Loucy (cell line): ENCODE measurements around the gene SF3B2.

Experiments used
- H2AFZ ChIP-seq: fragments of 200-600 bp; sonication (generic); 2 replicates; pipeline ENCODE4 v1.6.0; 2016; ENCODE audit warnings: antibody characterized with exemption, mild to moderate bottlenecking, low read length, moderate library complexity
- H3F3A ChIP-seq: fragments of 200-600 bp; 2 replicates; pipeline ENCODE4 v1.6.0; 2016; ENCODE audit warnings: antibody characterized with exemption, low read depth, mild to moderate bottlenecking
- H3K27me3 ChIP-seq: fragments of 200-600 bp; sonication (generic); 2 replicates; pipeline ENCODE4 v1.6.1; 2014; ENCODE audit warnings: low read length, mild to moderate bottlenecking; ENCODE audit not compliant: insufficient read depth, poor library complexity, severe bottlenecking
- H3K36me3 ChIP-seq: fragments of 200-600 bp; sonication (generic); 2 replicates; pipeline ENCODE4 v1.6.1; 2016; ENCODE audit warnings: low read length; ENCODE audit not compliant: insufficient read depth
- H3K4me1 ChIP-seq: fragments of 200-600 bp; sonication (generic); 2 replicates; pipeline ENCODE4 v1.5.1; 2014; ENCODE audit warnings: low read length, mild to moderate bottlenecking; ENCODE audit not compliant: insufficient read depth, poor library complexity, severe bottlenecking
- H3K4me2 ChIP-seq: fragments of 200-600 bp; sonication (generic); 2 replicates; pipeline ENCODE4 v1.6.0; 2014; ENCODE audit warnings: antibody characterized with exemption, low read length, low read depth, mild to moderate bottlenecking; ENCODE audit not compliant: poor library complexity, severe bottlenecking
- H3K4me3 ChIP-seq: fragments of 200-600 bp; sonication (generic); 2 replicates; pipeline ENCODE4 v1.5.1; 2014; ENCODE audit warnings: low read length, mild to moderate bottlenecking, mixed read lengths; ENCODE audit not compliant: poor library complexity, severe bottlenecking
- H3K79me2 ChIP-seq: fragments of 200-600 bp; sonication (generic); 2 replicates; pipeline ENCODE4 v1.6.1; 2014; ENCODE audit warnings: low read length; ENCODE audit not compliant: insufficient read depth
- H3K9ac ChIP-seq: fragments of 200-600 bp; sonication (generic); 2 replicates; pipeline ENCODE4 v1.6.0; 2014; ENCODE audit warnings: mild to moderate bottlenecking, low read depth, low read length, moderate library complexity; ENCODE audit not compliant: poor library complexity, severe bottlenecking
- H3K9me2 ChIP-seq: fragments of 200-600 bp; sonication (generic); replicated peaks from 2 replicates; pipeline ENCODE4 v1.6.1; 2016; ENCODE audit warnings: low read depth, low read length, mixed read lengths
- H3K9me3 ChIP-seq: fragments of 200-600 bp; sonication (generic); 2 replicates; pipeline ENCODE4 v1.6.1; 2014; ENCODE audit warnings: mild to moderate bottlenecking, antibody characterized with exemption, low read length, low read depth; ENCODE audit not compliant: insufficient read depth
- H4K20me1 ChIP-seq: fragments of 200-600 bp; sonication (generic); 2 replicates; pipeline ENCODE4 v1.6.0; 2014; ENCODE audit warnings: antibody characterized with exemption, low read length, mild to moderate bottlenecking; ENCODE audit not compliant: insufficient read depth, poor library complexity, severe bottlenecking
- EZH2phosphoT487 ChIP-seq: fragments of 200-600 bp; IDR thresholded peaks from 2 replicates; pipeline ENCODE4 v1.6.1; 2018; ENCODE audit warnings: antibody characterized with exemption, mild to moderate bottlenecking, moderate library complexity, borderline replicate concordance
- TF ChIP-seq, protein P1 (sequence below): fragments of 200-600 bp; sonication (generic); conservative IDR thresholded peaks from 2 replicates; pipeline ENCODE4 v1.5.1; 2014; ENCODE audit warnings: mild to moderate bottlenecking, antibody characterized with exemption, low read length

SF3B2 gene

DNA sequence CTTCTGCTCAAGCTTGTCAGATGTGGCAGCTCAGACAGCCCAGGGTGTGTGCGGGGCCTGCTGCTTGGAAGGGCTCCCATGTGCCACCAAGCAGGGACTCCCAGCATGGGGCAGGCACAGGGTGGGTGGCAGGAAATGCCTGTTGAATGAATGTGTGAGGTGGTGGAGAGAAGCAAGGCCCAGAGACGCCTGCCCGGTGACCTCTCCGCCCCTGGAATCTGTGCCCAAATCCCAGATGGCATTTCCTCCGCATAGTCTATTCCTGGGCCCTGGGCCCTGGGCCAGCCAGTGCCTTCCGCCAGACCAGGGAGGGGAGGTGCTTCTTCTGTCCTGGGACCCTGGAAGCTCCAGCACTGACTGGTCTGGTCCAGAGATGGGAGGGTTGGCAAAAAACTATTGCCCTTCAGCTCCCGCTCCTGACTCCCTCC lies 36.7 kb upstream of the SF3B2 start:
- no peaks in the 10 kb centered on the region for H3K79me2 ChIP-seq
- no peak overlapping the region for H3K4me3 ChIP-seq
- H3K4me2 ChIP-seq: no peak overlapping the region
- H4K20me1 ChIP-seq: no peaks in the 10 kb centered on the region
- no peaks in the 10 kb centered on the region for H3F3A ChIP-seq
- H3K4me1 ChIP-seq: peaks cover 5% of the 10 kb centered on the region
- no peak overlapping the region for H3K9ac ChIP-seq
- TF ChIP-seq EZH2phosphoT487: no peak
- TF ChIP-seq, protein P1, sequence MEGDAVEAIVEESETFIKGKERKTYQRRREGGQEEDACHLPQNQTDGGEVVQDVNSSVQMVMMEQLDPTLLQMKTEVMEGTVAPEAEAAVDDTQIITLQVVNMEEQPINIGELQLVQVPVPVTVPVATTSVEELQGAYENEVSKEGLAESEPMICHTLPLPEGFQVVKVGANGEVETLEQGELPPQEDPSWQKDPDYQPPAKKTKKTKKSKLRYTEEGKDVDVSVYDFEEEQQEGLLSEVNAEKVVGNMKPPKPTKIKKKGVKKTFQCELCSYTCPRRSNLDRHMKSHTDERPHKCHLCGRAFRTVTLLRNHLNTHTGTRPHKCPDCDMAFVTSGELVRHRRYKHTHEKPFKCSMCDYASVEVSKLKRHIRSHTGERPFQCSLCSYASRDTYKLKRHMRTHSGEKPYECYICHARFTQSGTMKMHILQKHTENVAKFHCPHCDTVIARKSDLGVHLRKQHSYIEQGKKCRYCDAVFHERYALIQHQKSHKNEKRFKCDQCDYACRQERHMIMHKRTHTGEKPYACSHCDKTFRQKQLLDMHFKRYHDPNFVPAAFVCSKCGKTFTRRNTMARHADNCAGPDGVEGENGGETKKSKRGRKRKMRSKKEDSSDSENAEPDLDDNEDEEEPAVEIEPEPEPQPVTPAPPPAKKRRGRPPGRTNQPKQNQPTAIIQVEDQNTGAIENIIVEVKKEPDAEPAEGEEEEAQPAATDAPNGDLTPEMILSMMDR: no peak
- H3K9me2 ChIP-seq: no peaks in the 10 kb centered on the region
- H3K9me3 ChIP-seq: no peaks in the 10 kb centered on the region
- no peaks in the 10 kb centered on the region for H3K36me3 ChIP-seq
- no peak overlapping the region for H2AFZ ChIP-seq
- H3K27me3 ChIP-seq: no peaks in the 10 kb centered on the region

DNA sequence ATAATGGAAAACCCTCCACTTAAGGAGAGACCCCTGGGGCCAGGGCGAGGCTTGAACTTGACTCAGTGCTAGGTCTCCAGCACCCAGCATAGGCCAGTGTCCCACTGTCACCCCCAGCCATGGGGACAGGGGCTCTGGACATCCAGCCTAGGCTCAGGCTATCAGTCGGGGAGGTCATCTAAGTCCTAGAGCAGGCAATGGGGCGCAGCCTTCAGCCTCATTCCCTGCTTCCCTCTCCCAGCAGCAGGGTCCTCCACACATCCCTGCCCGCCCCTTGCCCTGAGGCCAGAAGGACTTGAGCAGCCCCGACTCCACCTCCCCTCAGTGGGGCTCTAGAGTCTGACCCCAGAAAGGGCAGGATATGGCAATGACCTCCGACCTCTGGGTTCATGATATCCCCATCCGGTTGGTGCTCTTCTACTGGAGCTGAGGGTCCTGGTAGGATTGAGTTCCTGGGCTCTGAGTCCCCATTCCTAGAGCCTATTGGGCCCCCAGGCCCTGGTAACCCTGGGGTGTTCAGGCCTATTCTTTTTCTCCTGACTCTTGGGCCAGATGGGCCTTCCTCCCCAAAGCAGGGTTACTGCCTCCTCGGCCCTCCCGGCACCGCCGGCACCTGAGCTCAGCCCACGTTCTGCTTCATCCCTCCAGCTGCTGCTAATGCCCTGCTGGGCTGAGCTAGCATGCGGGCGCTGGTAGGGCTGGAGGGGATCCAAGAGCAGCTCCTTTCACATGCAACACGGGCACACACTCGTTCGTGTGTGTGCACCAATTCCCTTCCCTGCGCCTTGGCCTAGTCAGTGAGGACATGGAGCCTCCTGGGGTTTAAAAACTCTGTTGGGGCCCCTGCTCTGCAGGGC lies 36.0 kb upstream of the SF3B2 start:
- H3K9me3 ChIP-seq: no peaks in the 10 kb centered on the region
- no peaks in the 10 kb centered on the region for H3K9me2 ChIP-seq
- no peak overlapping the region for H2AFZ ChIP-seq
- H3K9ac ChIP-seq: no peak overlapping the region
- H3K36me3 ChIP-seq: no peaks in the 10 kb centered on the region
- no peaks in the 10 kb centered on the region for H3K27me3 ChIP-seq
- H3F3A ChIP-seq: no peaks in the 10 kb centered on the region
- no peak overlapping the region for H3K4me2 ChIP-seq
- TF ChIP-seq, protein P1: no peak
- TF ChIP-seq EZH2phosphoT487: no peak
- H3K4me1 ChIP-seq: peaks cover 7% of the 10 kb centered on the region
- no peaks in the 10 kb centered on the region for H4K20me1 ChIP-seq
- H3K79me2 ChIP-seq: no peaks in the 10 kb centered on the region
- H3K4me3 ChIP-seq: no peak overlapping the region

DNA sequence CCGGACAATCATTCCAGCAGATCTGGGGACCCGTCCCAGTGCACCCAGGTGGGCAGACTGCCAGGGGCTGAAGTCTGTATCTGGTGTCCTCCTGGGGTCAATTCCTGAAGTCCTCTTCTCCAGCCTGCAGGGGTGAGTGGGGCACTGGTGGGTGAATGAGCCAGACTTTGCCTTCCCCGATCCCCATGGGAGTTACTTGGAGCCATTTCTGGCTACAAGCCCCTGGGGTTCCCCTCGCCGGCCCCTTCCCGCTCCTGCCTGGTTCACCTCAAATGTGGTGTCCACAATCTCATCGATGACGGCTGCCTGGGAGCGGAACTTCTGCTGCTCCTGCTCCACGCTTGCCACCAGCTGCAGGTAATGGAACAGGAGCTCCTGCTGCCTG lies 35.4 kb upstream of the SF3B2 start:
- Histone ChIP-seq H3F3A (no peaks in the 10 kb centered on the region), H3K27me3 (no peaks in the 10 kb centered on the region), H3K9me3 (no peaks in the 10 kb centered on the region), H3K36me3 (no peaks in the 10 kb centered on the region), H3K4me2 (no peak overlapping the region), H4K20me1 (no peaks in the 10 kb centered on the region), H3K4me3 (no peak overlapping the region), H3K4me1 (peaks cover 13% of the 10 kb centered on the region), H3K9ac (no peak overlapping the region), H3K9me2 (no peaks in the 10 kb centered on the region), H2AFZ (no peak overlapping the region), H3K79me2 (no peaks in the 10 kb centered on the region)
- no peak for TF ChIP-seq EZH2phosphoT487
- TF ChIP-seq, protein P1: no peak
